Activated naive CD4-positive, alpha-beta T cell treated with Interleukin-2 at 50 U/mL for 16 hours (primary cell): ENCODE results near the gene TLR6.
"Not testable (repeated sequence)": the region's sequence is repeated elsewhere in the genome, so short reads cannot be mapped to it uniquely, and the experiment has no call there.

Experiments used
- DNase-seq: peaks from one replicate; pipeline ENCODE4 v3.0.0-alpha.2; 2020

TLR6 gene

GRCh38 chr4:38821739-38822138, 34.9 kb downstream of the TLR6 start:
- DNase-seq = no peak

GRCh38 chr4:38820329-38821061, 36.1 kb downstream of the TLR6 start:
- no peak for DNase-seq

- no peak for DNase-seq
Observed at GRCh38 chr4:38819569-38819968, 37.0 kb downstream of the TLR6 start.

- no peak for DNase-seq
Observed at GRCh38 chr4:38818441-38818976, 38.1 kb downstream of the TLR6 start.

- DNase-seq = no peak
Observed at GRCh38 chr4:38815885-38816782, 40.5 kb downstream of the TLR6 start.

- no peak for DNase-seq
Observed at GRCh38 chr4:38814386-38814785, 42.2 kb downstream of the TLR6 start.

- DNase-seq = no peak
Observed at GRCh38 chr4:38811297-38811696, 45.3 kb downstream of the TLR6 start.

GRCh38 chr4:38807462-38807861, 49.2 kb downstream of the TLR6 start:
- not testable (repeated sequence) for DNase-seq

GRCh38 chr4:38806251-38806650, 50.4 kb downstream of the TLR6 start:
- DNase-seq = not testable (repeated sequence)

GRCh38 chr4:38805530-38806145, 51.0 kb downstream of the TLR6 start:
- no peak for DNase-seq

- DNase-seq = no peak
Observed at GRCh38 chr4:38804654-38805295, 51.8 kb downstream of the TLR6 start, which contains the start of gene TLR1. Gene TLR1, minus strand, starts transcription at chr4:38804791. Its CDS starts 5,960 bp downstream, at chr4:38798831.

- peak; percentile 35 for DNase-seq
Observed at GRCh38 chr4:38803833-38804653, 52.6 kb downstream of the TLR6 start.

GRCh38 chr4:38802561-38803355, 53.9 kb downstream of the TLR6 start:
- no peak for DNase-seq

GRCh38 chr4:38800961-38801450, 55.6 kb downstream of the TLR6 start:
- DNase-seq = no peak

GRCh38 chr4:38800366-38800765, 56.3 kb downstream of the TLR6 start:
- no peak for DNase-seq

GRCh38 chr4:38795087-38795486, 61.5 kb downstream of the TLR6 start:
- DNase-seq = no peak

GRCh38 chr4:38794051-38794450, 62.6 kb downstream of the TLR6 start:
- DNase-seq = no peak

GRCh38 chr4:38791010-38791409, 65.6 kb downstream of the TLR6 start:
- no peak for DNase-seq

GRCh38 chr4:38788317-38788716, 68.3 kb downstream of the TLR6 start:
- no peak for DNase-seq

GRCh38 chr4:38787693-38788092, 68.9 kb downstream of the TLR6 start:
- DNase-seq = no peak

GRCh38 chr4:38785901-38786402, 70.7 kb downstream of the TLR6 start:
- DNase-seq = no peak
